HCT116 (cell line): ENCODE results near the gene INPP5D. TPM values are rescaled to one million over a fixed set of nuclear protein-coding genes. Genes with fewer than 3 reads are reported as not detected.

ENCODE experiments used
- ATAC-seq: fragments of 200-7000 bp; cut with Tn5 transposase; 2 replicates; pipeline ENCODE4 v1.9.1; 2020; ENCODE audit warnings: mild to moderate bottlenecking, moderate library complexity
- BruUV-seq: library from RNA; stranded (reverse); fragments of 400-500 nt; replicated peaks from 2 replicates; lab custom pipeline; 2021; lab: Mats Ljungman, UMichigan
- CTCF ChIA-PET: fragments of 300-600 bp; sonication (Branson Sonifier 250); formaldehyde crosslinking; loops from one replicate; lab custom pipeline; 2021; ENCODE audit warnings: antibody characterized with exemption; lab: Charles Lee
- POLR2A ChIA-PET: fragments of 300-600, 350-600 bp; sonication (Branson Sonifier 250); formaldehyde crosslinking; loops from one replicate; lab custom pipeline; 2021; ENCODE audit warnings: antibody characterized with exemption; lab: Charles Lee
- RAD21 ChIA-PET, 2 experiments: fragments of 300-600 bp; sonication (Branson Sonifier 250); formaldehyde crosslinking; loops; one replicate each; lab custom pipeline; 2023; ENCODE audit warnings: low total read pairs in 2 of 2; ENCODE audit not compliant: uncharacterized antibody in 2 of 2, unreplicated experiment in 2 of 2, low non-redundant PET in 1 of 2; lab: Charles Lee
- DNase-seq: peaks from one replicate; pipeline ENCODE4 v3.0.0-alpha.2; 2010; ENCODE audit warnings: low read depth, low spot score
- H2AFZ ChIP-seq: fragments of 200-600 bp; shearing (Covaris generic), sonication (generic); 2 replicates; pipeline ENCODE4 v1.6.1; 2017; ENCODE audit warnings: low read depth, mixed run types, mixed read lengths, antibody characterized with exemption, low read length; ENCODE audit not compliant: poor library complexity, severe bottlenecking
- H3K27ac ChIP-seq: 2 replicates; pipeline ENCODE4 v1.5.1; 2012; ENCODE audit warnings: low read depth, low read length
- H3K27me3 ChIP-seq: fragments of 200-600 bp; sonication (generic); 2 replicates; pipeline ENCODE4 v1.6.1; 2016; ENCODE audit warnings: mixed run types, low read length, mixed read lengths; ENCODE audit not compliant: insufficient read depth
- H3K36me3 ChIP-seq, 2 experiments: fragments of 200-500 bp in 1 of 2; fragments of 200-600 bp in 1 of 2; sonication (Bioruptor generic) in 1 of 2; sonication (generic) in 1 of 2; 2 replicates each; pipeline versions ENCODE4 v1.5.1 to v1.6.1; 2014 to 2016; ENCODE audit warnings: low read length in 2 of 2, inconsistent platforms in 1 of 2, mixed read lengths in 1 of 2, mixed run types in 1 of 2; ENCODE audit not compliant: insufficient read depth in 2 of 2, control insufficient read depth in 1 of 2
- H3K4me1 ChIP-seq, 2 experiments: fragments of 200-600 bp in 1 of 2; sonication (generic) in 1 of 2; 2 replicates each; pipeline versions ENCODE4 v1.5.1 to v1.6.1; 2012 to 2017; ENCODE audit warnings: low read length in 2 of 2, inconsistent platforms in 1 of 2, mild to moderate bottlenecking in 1 of 2, mixed read lengths in 1 of 2, mixed run types in 1 of 2, moderate library complexity in 1 of 2; ENCODE audit not compliant: insufficient read depth in 2 of 2, control insufficient read depth in 1 of 2
- H3K4me2 ChIP-seq: fragments of 200-600 bp; sonication (generic); 2 replicates; pipeline ENCODE4 v1.6.1; 2017; ENCODE audit warnings: mixed run types, low read length, mixed read lengths
- H3K4me3 ChIP-seq, 2 experiments: fragments of 200-600 bp in 1 of 2; sonication (generic) in 1 of 2; replicated peaks in 1 of 2; 2 replicates each; pipeline ENCODE4 v1.5.1; 2011 to 2016; ENCODE audit warnings: low read length in 2 of 2, control low read depth in 1 of 2, low read depth in 1 of 2, mild to moderate bottlenecking in 1 of 2, mixed read lengths in 1 of 2, mixed run types in 1 of 2
- H3K79me2 ChIP-seq: fragments of 200-600 bp; sonication (generic); 2 replicates; pipeline ENCODE4 v1.6.1; 2017; ENCODE audit warnings: mild to moderate bottlenecking, mixed run types, low read length, moderate library complexity, mixed read lengths; ENCODE audit not compliant: insufficient read depth
- H3K9ac ChIP-seq: fragments of 200-600 bp; sonication (generic); 2 replicates; pipeline ENCODE4 v1.6.1; 2016; ENCODE audit warnings: low read length, mixed read lengths
- H3K9me2 ChIP-seq: fragments of 200-600 bp; sonication (generic), shearing (Covaris generic); 2 replicates; pipeline ENCODE4 v1.6.1; 2017; ENCODE audit warnings: mixed run types, mild to moderate bottlenecking, moderate library complexity; ENCODE audit not compliant: insufficient read depth
- H3K9me3 ChIP-seq, 2 experiments: fragments of 200-500 bp in 1 of 2; fragments of 200-600 bp in 1 of 2; sonication (Bioruptor generic) in 1 of 2; sonication (generic) in 1 of 2; 2 replicates each; pipeline ENCODE4 v1.6.1; 2014 to 2017; ENCODE audit warnings: low read length in 2 of 2, mixed read lengths in 2 of 2, inconsistent platforms in 1 of 2, low read depth in 1 of 2, mild to moderate bottlenecking in 1 of 2, mixed run types in 1 of 2, moderate library complexity in 1 of 2; ENCODE audit not compliant: control insufficient read depth in 1 of 2, insufficient read depth in 1 of 2
- H4K20me1 ChIP-seq: fragments of 200-600 bp; sonication (generic), shearing (Covaris generic); 2 replicates; pipeline ENCODE4 v1.6.1; 2017; ENCODE audit warnings: mixed run types, mild to moderate bottlenecking, moderate library complexity; ENCODE audit not compliant: insufficient read depth
- ATF3 ChIP-seq: IDR thresholded peaks from 2 replicates; pipeline ENCODE4 v1.6.1; 2012
- CTCF ChIP-seq, 3 experiments: fragments of 200-600 bp in 1 of 3; sonication (generic) in 1 of 3; IDR thresholded peaks in 2 of 3; conservative IDR thresholded peaks in 1 of 3; 2 replicates each; pipeline ENCODE4 v1.5.1; 2012 to 2017; ENCODE audit warnings: low read depth in 2 of 3, low read length in 2 of 3, antibody characterized with exemption in 1 of 3, borderline replicate concordance in 1 of 3, control low read depth in 1 of 3, mild to moderate bottlenecking in 1 of 3, mixed read lengths in 1 of 3, mixed run types in 1 of 3, moderate library complexity in 1 of 3; ENCODE audit not compliant: insufficient read depth in 1 of 3
- EGR1 ChIP-seq: IDR thresholded peaks from 2 replicates; pipeline ENCODE4 v1.6.1; 2012; ENCODE audit warnings: low read depth
- ELF1 ChIP-seq: IDR thresholded peaks from 2 replicates; pipeline ENCODE4 v1.6.1; 2012; ENCODE audit warnings: low read depth, borderline replicate concordance
- EZH2 ChIP-seq: fragments of 200-600 bp; sonication (generic); IDR thresholded peaks from 2 replicates; pipeline ENCODE4 v1.6.1; 2017; ENCODE audit warnings: antibody characterized with exemption, mixed run types
- EZH2phosphoT487 ChIP-seq: fragments of 200-600 bp; IDR thresholded peaks from 2 replicates; pipeline ENCODE4 v1.6.1; 2018; ENCODE audit warnings: antibody characterized with exemption, borderline replicate concordance
- JUND ChIP-seq: IDR thresholded peaks from 2 replicates; pipeline ENCODE4 v1.6.1; 2012
- RAD21 ChIP-seq: IDR thresholded peaks from 2 replicates; pipeline ENCODE4 v1.6.1; 2012; ENCODE audit warnings: low read depth, mild to moderate bottlenecking
- REST ChIP-seq: IDR thresholded peaks from 2 replicates; pipeline ENCODE4 v1.6.1; 2012; ENCODE audit warnings: low read depth
- SP1 ChIP-seq: IDR thresholded peaks from 2 replicates; pipeline ENCODE4 v1.6.1; 2012; ENCODE audit warnings: low read depth
- SRF ChIP-seq: IDR thresholded peaks from 2 replicates; pipeline ENCODE4 v1.6.1; 2012; ENCODE audit warnings: low read depth
- intact Hi-C: fragments of 100-400 bp; cut with micrococcal nuclease; formaldehyde crosslinking; loops from 2 replicates; pipeline ENCODE4 v1.10.0; 2022
- total RNA-seq: library from RNA; stranded (reverse); gene quantifications from one replicate; pipeline ENCODE4 v1.2.1, GENCODE V29; 2021; ENCODE audit not compliant: unreplicated experiment

The INPP5D gene
- total RNA-seq, 1 experiment from 2014 or later = 1.8 TPM

- TF ChIP-seq REST (no peak), EZH2 (no peak)
Observed at GRCh38 chr2:233093721-233094120, 33.6 kb downstream of the INPP5D start (continued).

DNA sequence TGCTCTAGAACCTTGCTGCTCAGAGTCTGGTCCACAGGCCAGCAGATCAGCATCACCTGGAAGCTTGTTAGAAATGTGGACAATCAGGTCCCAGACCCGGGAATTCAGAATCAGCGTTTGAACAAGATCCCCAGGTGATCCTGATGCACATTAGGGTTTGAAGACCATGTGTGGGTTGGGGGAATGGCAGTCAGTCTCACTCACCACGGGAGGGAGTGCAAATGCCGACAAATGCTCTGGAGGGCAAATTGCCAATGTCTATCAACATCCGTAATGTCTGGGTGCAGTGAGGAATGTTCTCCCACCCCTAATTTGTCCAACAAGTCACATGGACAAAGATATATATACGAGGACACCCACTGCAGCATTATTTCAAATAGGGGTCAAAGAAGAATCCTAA lies 34.5 kb downstream of the INPP5D start:
- H3K27ac ChIP-seq = no peak overlapping the region
- H3K4me2 ChIP-seq = no peak overlapping the region
- H3K4me3 ChIP-seq = no peak overlapping the region
- TF ChIP-seq EGR1 (no peak), EZH2 (no peak), SRF (no peak), SP1 (no peak), CTCF (IDR thresholded peaks at IDR 0.05 in 2 of 3, conservative IDR thresholded peaks at IDR 0.05 in 1 of 3; ENCODE audit: borderline replicate concordance in 1 of 3, insufficient read depth in 1 of 3, low read depth in 2 of 3, low read length in 2 of 3) (no peak), EZH2phosphoT487 (no peak), JUND (no peak), RAD21 (no peak), ELF1 (no peak), ATF3 (no peak)
- H3K9me2 ChIP-seq = no peaks in the 10 kb centered on the region
- BruUV-seq = no TSS peak
- DNase-seq = no peak
- H3K9ac ChIP-seq = no peak overlapping the region
- POLR2A ChIA-PET = no interaction called here
- no peaks in the 10 kb centered on the region for H3K4me1 ChIP-seq
- intact Hi-C loops = no loop called here
- no peaks in the 10 kb centered on the region for H3K79me2 ChIP-seq
- H2AFZ ChIP-seq = no peak overlapping the region
- no peak for ATAC-seq
- H3K9me3 ChIP-seq = no peaks in the 10 kb centered on the region
- H3K27me3 ChIP-seq = no peaks in the 10 kb centered on the region
- H3K36me3 ChIP-seq = no peaks in the 10 kb centered on the region
- no peaks in the 10 kb centered on the region for H4K20me1 ChIP-seq
- RAD21 ChIA-PET = no interaction called here
- CTCF ChIA-PET = no interaction called here
